NCI-H524 treated with DMSO at 0.1 percent for 48 hours (cell line): ENCODE data around the gene TCF7L1.

Experiments used
- DNase-seq: peaks from one replicate; lab custom pipeline; 2025; lab: John Stamatoyannopoulos, UW

Gene TCF7L1

DNA sequence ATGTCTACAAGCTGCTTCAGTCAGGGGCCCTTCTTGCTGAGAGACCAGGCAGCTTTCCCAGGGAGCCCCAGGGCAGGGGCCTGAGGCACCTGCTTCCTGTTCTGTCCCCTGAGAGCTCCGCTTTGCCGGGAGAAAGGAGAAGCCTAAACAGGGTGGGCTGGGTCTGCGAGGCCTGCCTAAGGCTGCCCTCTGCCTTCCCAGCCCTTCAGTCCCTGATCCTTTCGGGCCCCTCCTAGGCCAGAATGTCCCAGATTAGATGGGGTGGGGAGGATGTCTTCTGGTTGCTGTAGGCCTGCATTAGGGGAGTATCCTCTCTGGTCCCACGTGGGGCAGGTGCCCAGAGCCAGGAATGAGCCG is 122.2 kb downstream of the TCF7L1 start:
- DNase-seq: no peak

DNA sequence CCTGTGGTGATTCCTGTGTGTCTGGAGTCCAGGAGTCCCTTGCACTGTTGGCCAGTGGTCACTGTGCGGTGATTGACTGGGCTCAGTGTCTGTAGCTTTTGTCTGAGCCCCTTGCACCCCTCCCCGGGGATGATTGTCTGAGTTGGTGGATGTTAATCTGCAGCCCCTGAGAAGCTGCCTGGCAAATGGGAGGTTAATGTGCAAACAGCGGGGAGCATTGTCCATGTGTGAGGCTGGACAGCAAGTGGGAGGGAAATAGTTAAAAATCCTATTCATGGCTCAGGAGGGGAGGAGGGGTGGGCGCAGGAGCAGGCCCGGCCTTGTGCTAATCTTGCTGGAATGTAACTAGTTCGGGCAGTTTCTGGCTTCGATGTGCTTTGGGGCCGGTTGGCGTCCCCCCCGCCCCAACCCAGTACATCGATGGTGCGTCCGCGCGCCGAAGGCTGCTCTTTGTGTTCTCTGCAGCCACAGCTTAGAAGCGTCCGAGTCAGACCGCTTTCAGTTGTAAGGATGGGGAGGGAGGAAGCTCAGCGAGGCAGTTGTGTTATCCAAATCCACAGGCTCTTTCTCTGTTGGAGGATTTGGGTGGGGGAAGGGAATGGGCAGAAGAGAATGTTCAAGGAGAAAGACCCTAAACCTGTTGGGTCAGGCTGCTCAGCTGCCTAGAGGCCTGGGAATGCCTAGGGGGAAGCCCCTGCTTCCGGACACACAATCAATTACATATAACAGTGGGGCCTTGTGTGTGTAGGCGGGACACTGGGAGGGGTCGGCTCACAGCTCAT is 122.8 kb downstream of the TCF7L1 start:
- DNase-seq: no peak

- DNase-seq: no peak
These were observed 124.3 kb downstream of the TCF7L1 start for GRCh38 chr2:85257359-85257969.

DNA sequence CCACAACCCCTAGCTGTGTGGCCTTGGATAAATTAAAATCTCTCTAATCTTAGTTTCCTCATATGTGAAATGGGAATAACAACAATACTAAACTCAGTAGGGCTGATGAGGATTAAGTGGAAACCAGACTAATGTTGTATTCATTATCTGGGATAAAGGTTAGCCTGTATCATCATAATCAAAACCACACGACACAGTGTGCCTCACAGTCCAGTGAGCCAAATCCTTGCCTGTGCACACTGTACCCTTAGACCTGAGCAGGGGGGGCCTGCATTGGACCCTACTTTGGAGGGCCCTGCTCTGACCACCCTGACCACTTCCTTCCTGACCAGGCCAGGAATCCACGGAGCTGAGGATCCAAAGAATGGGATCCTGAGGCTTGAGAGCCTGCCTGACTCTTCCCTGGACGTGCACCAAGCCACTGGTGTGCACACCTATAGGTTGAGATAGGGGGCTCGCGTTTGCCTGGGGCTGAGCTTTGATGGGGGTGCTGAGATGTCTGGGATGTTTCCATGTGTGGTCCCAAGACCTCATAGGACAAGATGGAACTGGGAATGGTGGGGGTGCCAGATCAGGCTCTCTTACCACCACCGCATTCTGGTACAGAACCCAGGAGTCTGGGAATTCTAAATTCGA is 124.9 kb downstream of the TCF7L1 start:
- DNase-seq: no peak

- no peak for DNase-seq
These were observed 126.0 kb downstream of the TCF7L1 start for GRCh38 chr2:85259101-85259590.

DNA sequence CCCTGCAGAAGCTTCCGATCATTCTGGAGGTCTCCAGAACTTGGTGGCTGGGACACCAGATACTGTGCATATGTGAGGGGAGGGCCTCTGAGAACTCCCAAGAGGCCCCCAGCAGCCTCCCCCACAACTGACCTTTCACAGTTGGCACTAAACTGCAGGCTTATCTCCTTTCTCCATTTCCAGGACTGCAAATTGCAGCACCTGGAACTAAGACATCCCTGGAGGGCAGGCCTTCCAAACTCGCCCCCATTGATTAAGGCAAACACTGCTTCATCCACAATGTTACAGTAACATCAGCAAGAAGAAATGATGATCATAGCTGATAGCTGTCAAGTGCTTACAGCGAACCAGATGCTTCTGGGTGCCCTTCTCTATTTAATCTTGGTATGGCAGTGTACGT is 126.7 kb downstream of the TCF7L1 start:
- no peak for DNase-seq

DNA sequence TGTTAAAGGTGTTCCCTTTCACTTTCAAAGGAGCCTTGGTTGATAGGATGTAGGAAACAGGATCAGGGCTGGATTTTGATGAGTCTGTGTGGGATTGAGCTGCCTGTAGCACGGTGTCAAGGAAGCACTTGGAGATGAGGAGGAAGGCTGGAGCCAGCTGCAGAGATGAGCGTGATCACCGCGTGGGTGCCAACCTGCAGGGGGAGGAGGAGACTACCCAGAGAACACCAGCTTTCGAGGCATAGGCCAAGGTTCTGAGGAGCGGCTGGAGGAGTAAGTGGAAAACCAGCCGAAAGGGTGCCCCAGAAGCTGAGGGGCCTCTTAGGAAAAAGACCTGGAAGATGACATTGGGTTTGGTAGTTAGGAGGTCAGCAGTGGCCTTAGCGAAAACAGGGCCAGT is 130.4 kb downstream of the TCF7L1 start:
- DNase-seq: no peak

DNA sequence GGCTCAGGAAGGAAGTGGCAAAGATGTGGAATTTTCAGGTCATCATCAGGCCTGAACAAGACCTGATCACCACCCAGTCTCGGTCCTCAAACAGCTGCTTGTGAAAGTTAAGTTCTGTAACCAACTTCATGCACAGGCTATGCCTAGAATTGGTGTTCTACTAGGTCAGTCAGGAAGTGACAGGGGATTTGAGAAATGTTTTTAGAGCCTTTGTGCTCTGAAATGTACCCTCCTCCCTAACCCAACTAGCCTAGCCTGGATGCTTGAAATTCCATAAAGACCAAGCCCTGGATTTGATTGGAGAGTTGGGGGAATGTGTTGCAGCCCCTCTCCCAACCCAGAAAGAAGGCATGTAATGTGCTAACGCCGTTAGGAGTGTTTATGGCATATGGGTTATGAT is 131.3 kb downstream of the TCF7L1 start:
- no peak for DNase-seq

DNA sequence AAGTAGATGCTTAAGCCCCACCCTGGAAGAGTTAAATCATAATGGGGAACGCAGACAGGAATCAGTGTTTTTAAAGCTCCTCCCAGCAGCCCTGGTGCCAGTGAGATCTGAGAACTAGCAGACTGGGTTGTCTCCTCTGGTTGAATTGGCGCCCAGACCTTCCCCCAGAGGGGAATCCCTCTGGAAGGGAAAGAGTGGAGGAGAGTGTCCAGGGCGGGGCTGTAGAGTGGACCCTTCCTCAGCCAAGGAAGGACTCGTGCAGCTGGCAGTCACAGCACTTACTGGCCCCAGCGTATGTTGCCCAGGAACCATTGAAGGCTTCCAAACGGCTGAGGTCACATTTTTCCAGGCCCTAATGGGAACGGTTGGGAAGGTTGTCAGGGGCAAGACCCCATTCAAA is 132.1 kb downstream of the TCF7L1 start:
- no peak for DNase-seq

GRCh38 chr2:85266146-85267041 is 133.2 kb downstream of the TCF7L1 start:
- no peak for DNase-seq

GRCh38 chr2:85269959-85270358 is 136.8 kb downstream of the TCF7L1 start:
- no peak for DNase-seq

DNA sequence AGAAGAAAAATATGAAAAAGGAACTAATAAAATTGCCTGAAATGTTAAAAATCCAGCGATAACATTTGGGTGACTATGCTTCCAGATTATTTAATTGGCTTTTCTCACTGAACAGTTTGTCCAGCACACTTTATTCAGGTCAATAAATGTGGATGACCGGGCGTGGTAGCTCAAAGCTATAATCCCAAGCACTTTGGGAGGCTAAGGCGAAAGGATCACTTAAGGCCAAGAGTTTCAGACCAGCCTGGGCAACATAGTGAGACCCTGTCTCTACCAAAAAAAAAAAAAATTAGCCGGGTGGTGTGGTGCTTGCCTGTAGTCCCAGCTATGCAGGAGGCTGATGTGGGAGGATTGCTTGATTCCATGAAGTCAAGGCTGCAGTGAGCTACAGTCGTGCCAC is 139.2 kb downstream of the TCF7L1 start:
- DNase-seq: no peak

DNA sequence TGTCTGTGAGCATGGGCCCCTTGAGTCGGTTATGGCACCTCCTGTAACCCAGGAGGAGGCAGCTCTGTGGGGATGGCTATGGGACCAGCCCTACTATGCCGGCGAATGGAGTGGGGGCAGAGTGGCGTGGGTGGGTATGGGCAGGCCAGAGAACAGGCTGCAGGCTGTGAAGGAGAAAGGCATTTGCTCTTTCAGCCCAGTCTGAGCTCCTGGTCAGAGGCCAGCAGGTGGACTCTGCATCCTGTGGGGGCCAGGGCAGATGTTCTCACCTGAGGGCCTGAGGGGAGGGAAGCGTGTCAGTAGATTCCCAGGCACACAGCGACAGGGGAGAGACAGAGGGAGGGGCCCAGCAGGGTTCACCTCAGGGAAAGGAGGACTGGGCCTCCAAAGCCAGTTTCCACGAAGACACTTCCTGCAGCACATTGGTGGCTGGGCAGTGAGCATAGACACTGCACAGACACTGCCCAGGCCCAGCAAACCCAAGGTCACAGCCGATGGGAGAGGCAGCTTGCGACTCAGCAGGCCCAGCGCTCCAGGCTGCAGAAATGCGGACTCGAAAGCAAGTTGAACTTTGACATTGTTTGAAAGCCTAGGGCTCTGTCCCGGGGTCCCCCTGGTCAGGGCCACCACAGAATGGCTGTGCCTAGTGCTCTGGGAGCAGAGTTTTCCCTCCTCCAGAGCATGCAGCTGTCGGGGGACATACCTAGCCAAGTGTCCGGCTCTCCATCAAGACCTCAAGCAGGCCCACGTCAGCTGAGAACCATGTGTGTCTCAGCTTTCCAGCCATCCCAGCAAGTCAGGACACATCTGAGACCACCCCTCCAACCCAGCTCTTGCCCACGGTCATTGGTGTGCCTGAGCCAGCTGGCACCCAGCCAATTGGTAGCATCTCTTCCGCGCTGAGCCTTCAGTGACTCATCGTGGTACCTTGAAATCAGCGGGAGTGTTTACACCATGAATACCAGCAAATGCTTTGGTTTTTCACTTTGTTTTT is 140.8 kb downstream of the TCF7L1 start:
- DNase-seq: no peak

DNA sequence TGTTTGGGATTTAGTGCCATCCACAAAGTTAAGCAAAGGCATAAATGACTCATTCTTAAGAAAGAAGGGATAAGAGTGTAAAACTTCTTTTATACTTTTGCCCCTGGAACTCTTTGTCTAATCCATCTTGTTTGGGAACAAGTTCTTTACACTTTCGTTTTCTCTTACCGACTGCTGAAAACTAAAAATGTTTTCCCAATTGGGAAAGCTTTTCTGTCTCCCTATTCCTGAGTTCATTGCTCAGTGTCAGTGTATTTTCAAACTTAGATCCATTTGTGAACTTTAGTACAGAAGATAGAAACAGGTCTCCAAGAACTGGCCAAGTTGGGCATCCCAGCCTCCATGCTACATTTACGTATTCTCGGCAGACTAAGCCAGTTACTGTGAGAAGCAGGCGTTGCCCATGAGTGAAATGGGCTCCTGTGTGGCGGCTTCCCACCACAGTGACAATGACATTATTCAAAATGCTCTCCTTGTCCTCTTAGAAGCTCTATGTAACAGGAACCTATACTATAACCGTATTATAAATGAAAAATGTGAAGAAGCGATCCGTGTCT is 142.9 kb downstream of the TCF7L1 start:
- no peak for DNase-seq

- no peak for DNase-seq
These were observed 143.5 kb downstream of the TCF7L1 start for GRCh38 chr2:85276571-85277118.

GRCh38 chr2:85277416-85278158 is 144.4 kb downstream of the TCF7L1 start:
- DNase-seq: no peak

- no peak for DNase-seq
These were observed 145.2 kb downstream of the TCF7L1 start for GRCh38 chr2:85278361-85278760.

DNA sequence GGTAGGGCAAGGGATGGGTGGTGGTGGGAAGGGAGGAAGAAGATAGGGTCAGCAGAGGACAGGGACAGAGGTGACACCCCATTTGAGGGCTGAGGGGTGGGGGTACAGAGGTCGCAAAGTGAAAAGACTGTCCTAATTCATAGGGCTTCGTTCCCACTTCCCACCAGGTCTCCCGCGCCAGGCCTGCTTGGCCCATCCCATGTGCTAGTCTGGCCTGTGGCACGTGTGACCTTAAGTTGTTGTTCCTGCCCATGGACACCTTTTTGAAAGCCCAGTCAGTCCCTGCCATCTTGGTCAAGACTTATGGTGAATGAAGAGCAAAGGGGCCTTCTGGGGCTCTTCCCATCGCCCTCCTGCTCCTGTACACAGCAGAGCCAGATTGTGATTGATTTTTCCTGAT is 148.4 kb downstream of the TCF7L1 start:
- no peak for DNase-seq

- DNase-seq: no peak
These were observed 149.7 kb downstream of the TCF7L1 start for GRCh38 chr2:85282914-85283313.

DNA sequence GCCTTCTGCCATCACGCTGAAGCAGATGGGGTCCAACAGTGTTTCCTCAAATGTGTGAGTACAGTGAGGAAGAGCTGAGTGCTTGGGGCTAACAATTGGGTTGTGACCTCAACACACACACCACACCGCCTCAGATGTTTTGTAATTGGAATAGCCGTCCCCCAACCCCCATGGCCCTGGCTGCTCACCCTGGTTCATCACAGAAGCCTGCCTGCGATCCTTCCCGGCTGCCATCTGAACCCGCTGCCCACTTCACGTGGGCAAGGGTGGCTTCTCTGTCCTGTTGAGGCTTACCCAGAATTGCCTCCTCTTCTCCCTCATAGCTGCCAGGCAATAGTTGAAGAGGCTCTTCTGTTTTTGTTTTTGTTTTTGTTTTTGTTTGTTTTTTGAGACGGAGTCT is 150.4 kb downstream of the TCF7L1 start:
- no peak for DNase-seq
